MM.1S (cell line): ENCODE measurements around the gene MYBPC1.

Source experiments
- EZH2 ChIP-seq: fragments of 300-600 bp; sonication (generic); optimal IDR thresholded peaks from 2 replicates; pipeline ENCODE3; 2017; ENCODE audit warnings: low read depth, mild to moderate bottlenecking, antibody characterized with exemption, low read length, mixed read lengths
- TF ChIP-seq, protein P1 (sequence below): fragments of 300-600 bp; sonication (generic); IDR thresholded peaks from 2 replicates; pipeline ENCODE4 v1.5.1; 2016; ENCODE audit warnings: antibody characterized with exemption, low read length, mixed read lengths

GRCh38 chr12:101678081-101678480 lies 83.3 kb downstream of the MYBPC1 start:
- TF ChIP-seq, protein P1, sequence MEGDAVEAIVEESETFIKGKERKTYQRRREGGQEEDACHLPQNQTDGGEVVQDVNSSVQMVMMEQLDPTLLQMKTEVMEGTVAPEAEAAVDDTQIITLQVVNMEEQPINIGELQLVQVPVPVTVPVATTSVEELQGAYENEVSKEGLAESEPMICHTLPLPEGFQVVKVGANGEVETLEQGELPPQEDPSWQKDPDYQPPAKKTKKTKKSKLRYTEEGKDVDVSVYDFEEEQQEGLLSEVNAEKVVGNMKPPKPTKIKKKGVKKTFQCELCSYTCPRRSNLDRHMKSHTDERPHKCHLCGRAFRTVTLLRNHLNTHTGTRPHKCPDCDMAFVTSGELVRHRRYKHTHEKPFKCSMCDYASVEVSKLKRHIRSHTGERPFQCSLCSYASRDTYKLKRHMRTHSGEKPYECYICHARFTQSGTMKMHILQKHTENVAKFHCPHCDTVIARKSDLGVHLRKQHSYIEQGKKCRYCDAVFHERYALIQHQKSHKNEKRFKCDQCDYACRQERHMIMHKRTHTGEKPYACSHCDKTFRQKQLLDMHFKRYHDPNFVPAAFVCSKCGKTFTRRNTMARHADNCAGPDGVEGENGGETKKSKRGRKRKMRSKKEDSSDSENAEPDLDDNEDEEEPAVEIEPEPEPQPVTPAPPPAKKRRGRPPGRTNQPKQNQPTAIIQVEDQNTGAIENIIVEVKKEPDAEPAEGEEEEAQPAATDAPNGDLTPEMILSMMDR: no peak
- TF ChIP-seq EZH2: no peak
